RWPE1 (cell line): ENCODE measurements around the gene ZNF710.

Experiments
- CTCF ChIA-PET: fragments of 350-600 bp; sonication (Branson Sonifier 250); formaldehyde crosslinking; extraction: SDS; loops from one replicate; lab custom pipeline; 2021; lab: Yijun Ruan, JAX
- POLR2A ChIA-PET: fragments of 400-600 bp; formaldehyde crosslinking; extraction: SDS; loops from one replicate; lab custom pipeline; 2020; ENCODE audit warnings: antibody characterized with exemption; ENCODE audit not compliant: low non-redundant PET; lab: Yijun Ruan, JAX
- DNase-seq: peaks from one replicate; pipeline ENCODE4 v3.0.0; 2012; ENCODE audit warnings: low spot score
- H3K27ac ChIP-seq: fragments of 450-650 bp; 2 replicates; pipeline ENCODE4 v1.5.1; 2017
- TF ChIP-seq, protein P1 (sequence below): fragments of 450-650 bp; conservative IDR thresholded peaks from 2 replicates; pipeline ENCODE4 v1.5.1; 2017; ENCODE audit warnings: low read depth, mild to moderate bottlenecking

ZNF710 gene

DNA sequence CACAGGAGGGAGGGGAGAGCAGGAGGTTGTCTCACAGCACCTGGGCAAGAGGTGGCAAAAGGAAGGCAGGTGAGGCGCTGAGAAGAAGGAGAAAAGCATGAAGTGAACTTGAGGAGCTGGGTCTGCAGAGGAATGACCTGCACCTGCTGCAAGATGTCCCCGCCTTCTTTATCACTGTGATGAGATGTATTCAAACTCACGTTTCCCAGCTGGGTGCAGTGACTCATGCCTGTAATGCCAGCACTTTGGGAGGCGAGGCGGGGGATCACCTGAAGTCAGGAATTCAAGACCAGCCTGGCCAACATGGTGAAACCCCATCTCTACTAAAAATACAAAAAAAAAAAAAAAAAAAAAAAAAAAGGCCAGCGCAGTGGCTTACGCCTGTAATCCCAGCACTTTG, 22.2 kb upstream of the ZNF710 start:
- no peak overlapping the region for H3K27ac ChIP-seq
- no peak for DNase-seq
- TF ChIP-seq, protein P1, sequence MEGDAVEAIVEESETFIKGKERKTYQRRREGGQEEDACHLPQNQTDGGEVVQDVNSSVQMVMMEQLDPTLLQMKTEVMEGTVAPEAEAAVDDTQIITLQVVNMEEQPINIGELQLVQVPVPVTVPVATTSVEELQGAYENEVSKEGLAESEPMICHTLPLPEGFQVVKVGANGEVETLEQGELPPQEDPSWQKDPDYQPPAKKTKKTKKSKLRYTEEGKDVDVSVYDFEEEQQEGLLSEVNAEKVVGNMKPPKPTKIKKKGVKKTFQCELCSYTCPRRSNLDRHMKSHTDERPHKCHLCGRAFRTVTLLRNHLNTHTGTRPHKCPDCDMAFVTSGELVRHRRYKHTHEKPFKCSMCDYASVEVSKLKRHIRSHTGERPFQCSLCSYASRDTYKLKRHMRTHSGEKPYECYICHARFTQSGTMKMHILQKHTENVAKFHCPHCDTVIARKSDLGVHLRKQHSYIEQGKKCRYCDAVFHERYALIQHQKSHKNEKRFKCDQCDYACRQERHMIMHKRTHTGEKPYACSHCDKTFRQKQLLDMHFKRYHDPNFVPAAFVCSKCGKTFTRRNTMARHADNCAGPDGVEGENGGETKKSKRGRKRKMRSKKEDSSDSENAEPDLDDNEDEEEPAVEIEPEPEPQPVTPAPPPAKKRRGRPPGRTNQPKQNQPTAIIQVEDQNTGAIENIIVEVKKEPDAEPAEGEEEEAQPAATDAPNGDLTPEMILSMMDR = no peak
- POLR2A ChIA-PET = no interaction called here
- CTCF ChIA-PET = interaction anchor here (0.6 kb wide), 1 partner anchor 10 kb away, joined by 4 read pairs; no protein-coding TSS in a partner anchor

DNA sequence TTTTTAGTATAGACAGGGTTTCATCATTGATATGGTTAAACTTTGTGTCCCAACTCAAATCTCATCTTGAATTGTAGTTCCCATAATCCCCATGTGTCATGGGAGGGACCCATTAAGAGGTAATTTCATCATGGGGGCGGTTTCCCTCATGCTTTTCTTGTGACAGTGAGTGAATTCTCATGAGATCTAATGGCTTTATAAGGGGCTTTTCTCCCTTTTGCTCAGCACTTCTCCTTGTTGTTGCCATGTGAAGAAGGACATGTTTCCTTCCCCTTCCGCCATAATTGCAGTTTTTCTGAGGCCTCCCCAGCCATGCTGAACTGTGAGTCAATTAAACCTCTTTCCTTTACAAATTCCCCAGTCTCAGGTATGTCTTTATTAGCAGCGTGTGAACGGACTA, 20.2 kb upstream of the ZNF710 start:
- H3K27ac ChIP-seq = no peak overlapping the region
- POLR2A ChIA-PET = no interaction called here
- CTCF ChIA-PET = no interaction called here
- TF ChIP-seq, protein P1 = no peak
- DNase-seq = no peak

DNA sequence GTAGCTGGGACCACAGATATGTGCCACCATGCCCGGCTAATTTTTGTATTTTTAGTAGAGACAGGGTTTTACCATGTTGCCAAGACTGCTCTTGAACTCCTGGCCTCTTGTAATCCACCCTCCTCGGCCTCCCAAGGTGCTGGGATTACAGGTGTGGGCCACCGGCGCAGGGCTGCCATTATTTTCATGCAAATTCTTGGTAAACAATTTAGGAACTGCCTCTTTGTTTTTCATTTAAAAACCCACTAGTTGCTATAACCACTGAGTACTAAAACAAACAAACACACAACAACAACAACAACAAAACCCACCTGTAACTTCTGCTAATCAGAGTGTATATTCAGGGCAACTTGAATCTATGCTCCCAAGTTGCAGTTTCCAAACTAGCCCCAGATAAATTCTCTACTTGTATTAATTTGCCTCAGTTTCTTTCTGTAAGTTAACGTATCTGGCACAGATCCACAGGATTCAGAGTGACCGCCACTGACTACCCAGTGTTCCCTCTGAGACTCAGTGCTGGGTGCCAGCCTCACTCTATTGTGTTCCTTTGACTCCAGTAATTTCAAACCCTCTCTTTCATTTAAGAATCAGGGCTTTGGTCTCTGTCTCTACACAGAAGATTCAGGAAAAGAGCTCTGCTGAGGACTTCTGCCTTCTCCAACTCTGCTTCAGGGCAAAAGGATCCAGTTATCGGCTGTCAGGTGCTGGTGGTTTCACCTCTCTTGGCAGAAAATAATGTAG, 18.6 kb upstream of the ZNF710 start:
- H3K27ac ChIP-seq = no peak overlapping the region
- DNase-seq = no peak
- ChIA-PET POLR2A (no interaction called here), CTCF (interaction anchor here (0.8 kb wide), 1 partner anchor 491 kb away, joined by 4 read pairs; no protein-coding TSS in a partner anchor)
- TF ChIP-seq, protein P1 = no peak

DNA sequence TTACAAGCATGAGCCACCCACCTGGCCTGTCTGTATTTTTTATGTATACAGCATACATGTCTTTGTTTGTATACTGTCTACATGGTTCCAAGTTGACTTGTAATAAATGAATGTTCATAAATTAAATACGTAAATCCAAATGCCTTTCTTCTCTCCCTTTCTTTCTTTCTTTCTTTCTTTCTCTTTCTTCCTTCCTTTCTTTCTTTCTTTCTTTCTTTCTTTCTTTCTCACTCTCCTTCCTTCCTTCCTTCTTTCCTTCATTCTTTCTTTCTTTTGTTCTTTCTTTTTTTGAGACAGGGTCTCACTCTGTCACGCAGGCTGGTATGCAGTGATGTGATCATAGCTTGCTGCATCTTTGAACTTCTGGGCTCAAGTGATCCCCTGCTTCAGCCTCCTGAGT, 17.1 kb upstream of the ZNF710 start:
- ChIA-PET CTCF (no interaction called here), POLR2A (no interaction called here)
- no peak for DNase-seq
- no peak overlapping the region for H3K27ac ChIP-seq
- TF ChIP-seq, protein P1 = no peak

DNA sequence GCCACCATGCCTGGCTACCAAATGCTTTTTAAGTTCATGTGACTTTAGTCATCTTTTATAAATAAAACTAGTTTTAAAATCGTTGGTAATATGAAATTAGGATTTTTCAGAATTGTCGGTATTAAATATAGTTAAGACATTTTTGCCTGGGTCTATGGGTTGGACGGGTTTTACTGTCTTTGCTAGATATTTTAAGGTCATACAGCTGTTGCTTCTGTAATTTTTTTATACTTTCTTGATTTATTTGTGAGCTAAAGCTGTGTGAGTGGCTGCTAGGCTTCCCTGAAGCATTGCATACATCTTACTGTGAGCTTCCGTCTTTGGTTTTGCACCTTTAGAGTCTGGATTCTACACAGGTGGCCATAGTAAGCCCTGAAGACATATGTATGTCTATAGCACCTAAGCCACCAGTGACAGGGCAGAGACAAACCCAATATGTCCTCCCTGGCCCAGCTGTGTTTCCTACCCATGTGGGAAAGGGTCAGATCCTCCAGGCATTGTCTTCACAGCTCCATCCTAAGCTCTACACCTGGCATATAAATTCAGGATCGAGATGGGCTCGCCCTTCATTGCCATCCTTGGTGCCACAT, 16.6 kb upstream of the ZNF710 start:
- POLR2A ChIA-PET = no interaction called here
- TF ChIP-seq, protein P1 = no peak
- CTCF ChIA-PET = interaction anchor here (0.6 kb wide), 1 partner anchor 105 kb away, joined by 4 read pairs; no protein-coding TSS in a partner anchor

DNA sequence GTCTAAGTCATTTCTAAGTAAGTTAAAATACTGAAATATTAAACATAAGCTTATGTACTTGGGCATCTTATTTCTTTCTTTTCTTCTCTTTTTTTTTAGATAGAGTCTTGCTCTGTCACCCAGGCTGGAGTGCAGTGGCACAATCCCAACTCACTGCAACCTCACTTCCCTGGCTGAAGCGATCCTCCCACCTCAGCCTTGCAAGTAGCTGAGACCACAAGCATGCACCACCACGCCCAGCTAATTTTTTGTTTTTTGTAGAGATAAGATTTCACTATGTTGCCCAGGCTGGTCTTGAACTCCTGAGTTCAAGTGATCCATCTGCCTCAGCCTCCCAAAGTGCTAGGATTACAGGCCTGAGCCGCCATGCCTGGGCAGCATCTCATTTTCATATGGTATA, 16.0 kb upstream of the ZNF710 start:
- CTCF ChIA-PET = interaction anchor here (0.6 kb wide), 3 partner anchors 18 to 212 kb away, joined by 3 to 4 read pairs (median 3); no protein-coding TSS in a partner anchor
- TF ChIP-seq, protein P1 = no peak
- no peak overlapping the region for H3K27ac ChIP-seq
- POLR2A ChIA-PET = no interaction called here
- DNase-seq = no peak

More for the DNA sequence above, 16.6 kb upstream of the ZNF710 start:
- H3K27ac ChIP-seq = no peak overlapping the region
- DNase-seq = no peak
